ENCODE measurements around the gene LRRC73. TPM values are rescaled to one million over a fixed set of nuclear protein-coding genes. Genes with fewer than 3 reads are reported as not detected.
A peak's percentile ranks its signal among the peaks of the same experiment; 100 is the strongest.
"Not testable (repeated sequence)": the region's sequence is repeated elsewhere in the genome, so short reads cannot be mapped to it uniquely, and the experiment has no call there.

LRRC73 gene
- total RNA-seq, 1 donor from 2014 or later, result 0.20 TPM

- ATAC-seq, result peak; percentile 45
Measured at GRCh38 chr6:43510827-43511163, 649 bp upstream of the LRRC73 start.

GRCh38 chr6:43509142-43509983 is 783 bp downstream of the LRRC73 start:
- ATAC-seq, result peak; percentile 4

- no peak for ATAC-seq
Measured at GRCh38 chr6:43508481-43509141, 1.5 kb downstream of the LRRC73 start.

- peak; percentile 63 for ATAC-seq
Measured at GRCh38 chr6:43506667-43507471, 3.3 kb downstream of the LRRC73 start.

- ATAC-seq, result no peak
Measured at GRCh38 chr6:43506171-43506570, 4.0 kb downstream of the LRRC73 start.

- ATAC-seq, result no peak
Measured at GRCh38 chr6:43505718-43506117, 4.4 kb downstream of the LRRC73 start.

- no peak for ATAC-seq
Measured at GRCh38 chr6:43504756-43505593, 5.2 kb downstream of the LRRC73 start.

- no peak for ATAC-seq
Measured at GRCh38 chr6:43503443-43503842, 6.7 kb downstream of the LRRC73 start.

- no peak for ATAC-seq
Measured at GRCh38 chr6:43502666-43503065, 7.5 kb downstream of the LRRC73 start.

GRCh38 chr6:43500921-43501320 is 9.2 kb downstream of the LRRC73 start:
- no peak for ATAC-seq

GRCh38 chr6:43499028-43499815 is 10.9 kb downstream of the LRRC73 start:
- no peak for ATAC-seq

- not testable (repeated sequence) for ATAC-seq
Measured at GRCh38 chr6:43498291-43498690, 11.9 kb downstream of the LRRC73 start.

GRCh38 chr6:43497689-43498088 is 12.5 kb downstream of the LRRC73 start:
- no peak for ATAC-seq

- no peak for ATAC-seq
Measured at GRCh38 chr6:43497129-43497396, 13.1 kb downstream of the LRRC73 start.

- ATAC-seq, result peak; percentile 70
Measured at GRCh38 chr6:43496370-43497128, 13.6 kb downstream of the LRRC73 start.

GRCh38 chr6:43495409-43495941 is 14.7 kb downstream of the LRRC73 start:
- ATAC-seq, result no peak

GRCh38 chr6:43494766-43495165 is 15.4 kb downstream of the LRRC73 start:
- ATAC-seq, result no peak

GRCh38 chr6:43494321-43494720 is 15.8 kb downstream of the LRRC73 start:
- no peak for ATAC-seq

- ATAC-seq, result no peak
Measured at GRCh38 chr6:43493833-43494232, 16.3 kb downstream of the LRRC73 start.

- no peak for ATAC-seq
Measured at GRCh38 chr6:43493230-43493629, 16.9 kb downstream of the LRRC73 start.

GRCh38 chr6:43492673-43493072 is 17.5 kb downstream of the LRRC73 start:
- no peak for ATAC-seq
